IPS-NIHi7 (cell line): ENCODE measurements around the gene ENDOV.

Source experiments
- DNase-seq: peaks from one replicate; pipeline ENCODE4 v3.0.0; 2012; ENCODE audit warnings: mixed read lengths; ENCODE audit errors: extremely low spot score

ENDOV gene

GRCh38 chr17:80468242-80468641 is 53.3 kb downstream of the ENDOV start:
- DNase-seq: peak; percentile 82

GRCh38 chr17:80468781-80469493 is 54.0 kb downstream of the ENDOV start:
- no peak for DNase-seq

DNA sequence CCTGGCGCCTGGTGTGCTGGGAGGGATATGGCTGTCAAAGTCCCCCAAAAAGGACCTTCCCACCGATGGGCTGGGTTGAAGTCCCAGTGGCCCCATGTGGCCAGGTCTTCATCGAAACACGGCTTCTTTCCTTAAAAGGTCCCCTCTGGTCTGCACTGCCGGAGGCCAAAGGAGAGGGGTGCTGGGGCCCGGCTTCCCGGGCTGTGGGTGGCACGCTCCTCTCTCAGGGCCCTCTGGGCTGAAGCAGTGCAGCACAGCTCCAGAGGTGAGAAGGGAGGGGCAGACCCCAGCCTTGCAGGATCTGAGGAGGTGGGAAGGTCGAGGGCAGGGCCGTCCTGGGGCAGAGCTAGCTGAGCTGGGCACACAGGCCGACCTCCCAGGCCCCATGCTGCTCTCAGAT is 54.7 kb downstream of the ENDOV start:
- DNase-seq: no peak

- no peak for DNase-seq
Observed at GRCh38 chr17:80470603-80471002, 55.6 kb downstream of the ENDOV start.

DNA sequence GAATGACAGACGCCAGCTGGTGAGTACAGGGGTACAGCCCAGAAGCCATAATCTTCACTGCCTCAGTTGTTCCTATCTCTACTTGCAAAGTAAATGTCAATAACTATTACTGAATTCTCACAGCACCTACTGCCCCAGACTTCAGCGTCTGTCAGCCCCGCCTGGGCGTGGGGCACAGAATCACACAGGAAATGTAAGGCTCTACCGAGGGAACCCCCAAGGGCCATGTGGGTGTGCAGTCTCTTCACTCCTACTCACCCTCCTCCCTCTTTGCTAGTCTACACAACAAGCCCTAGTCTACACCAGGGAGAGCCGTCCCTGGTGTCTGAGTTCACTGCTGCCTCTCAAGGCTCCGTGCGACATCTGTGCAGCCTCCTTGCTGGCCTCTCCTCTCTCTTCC is 57.0 kb downstream of the ENDOV start:
- DNase-seq: no peak

GRCh38 chr17:80472996-80473395 is 58.0 kb downstream of the ENDOV start:
- DNase-seq: no peak

DNA sequence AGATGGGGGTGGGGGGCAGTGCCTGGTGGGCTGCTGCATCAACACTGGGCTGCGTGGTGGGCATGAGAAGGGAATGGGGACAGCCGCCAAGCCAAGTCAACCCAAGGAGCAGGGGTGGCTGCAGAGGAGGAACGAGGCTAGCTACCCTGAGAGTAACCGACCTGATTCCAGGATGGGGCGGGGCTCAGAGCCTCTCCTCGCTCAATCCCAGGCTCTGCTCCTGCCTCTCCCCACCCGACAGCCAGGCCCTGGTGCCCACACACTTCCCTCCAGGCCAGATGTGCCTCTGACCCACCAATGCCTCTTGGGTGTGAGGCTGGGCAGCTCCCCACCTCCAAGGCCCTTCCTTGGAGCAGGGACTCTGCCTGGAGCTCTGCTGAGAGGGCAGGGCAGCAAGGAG is 58.7 kb downstream of the ENDOV start:
- no peak for DNase-seq

- DNase-seq: no peak
Observed at GRCh38 chr17:80474231-80474960, 59.4 kb downstream of the ENDOV start.

DNA sequence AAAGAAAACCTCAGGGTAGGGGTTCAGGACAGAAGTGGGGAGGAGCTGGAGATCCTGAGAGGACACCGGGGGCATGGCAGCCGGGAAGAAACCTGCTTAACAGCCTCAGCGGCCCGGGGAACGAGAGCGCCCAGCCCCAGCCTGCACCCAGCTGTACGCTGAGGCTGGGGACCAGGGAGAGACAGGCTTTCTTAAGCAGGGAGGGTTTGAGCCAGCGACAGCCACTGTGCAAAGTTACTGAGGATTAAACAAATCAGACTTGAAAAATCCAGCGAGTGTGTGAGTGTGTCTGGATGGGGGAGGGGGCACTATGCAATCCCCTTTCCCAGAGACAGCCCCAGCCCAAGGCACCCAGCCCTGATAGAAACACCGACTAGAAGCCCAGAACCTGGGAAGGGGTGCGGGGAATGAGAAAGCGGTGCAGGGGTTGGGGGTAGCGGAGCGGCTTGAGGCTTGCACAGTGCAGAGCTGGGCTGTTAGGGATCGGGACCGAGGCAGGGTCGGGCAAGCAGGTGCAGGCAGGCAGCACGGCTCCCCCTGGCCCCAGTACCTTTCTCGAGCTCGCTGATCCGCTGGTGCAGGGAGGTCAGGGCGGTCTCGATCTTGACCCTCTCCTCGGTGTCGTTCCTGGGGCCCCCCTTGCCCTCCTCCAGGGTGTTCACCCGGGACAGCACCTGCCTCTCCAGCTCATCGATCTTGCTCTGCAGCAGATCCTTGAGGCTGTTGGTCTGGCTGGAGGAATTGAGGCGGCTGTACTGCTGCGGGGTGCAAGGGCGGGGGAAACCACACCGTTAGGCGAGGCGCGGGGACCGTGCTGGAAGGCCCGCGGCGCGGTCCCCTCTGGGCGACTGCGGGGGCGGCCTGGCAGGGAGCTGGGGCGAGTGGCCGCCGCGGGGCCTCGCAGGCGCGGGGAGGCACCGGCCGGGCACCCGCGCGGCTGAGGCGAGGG is 60.3 kb downstream of the ENDOV start:
- DNase-seq: no peak

DNA sequence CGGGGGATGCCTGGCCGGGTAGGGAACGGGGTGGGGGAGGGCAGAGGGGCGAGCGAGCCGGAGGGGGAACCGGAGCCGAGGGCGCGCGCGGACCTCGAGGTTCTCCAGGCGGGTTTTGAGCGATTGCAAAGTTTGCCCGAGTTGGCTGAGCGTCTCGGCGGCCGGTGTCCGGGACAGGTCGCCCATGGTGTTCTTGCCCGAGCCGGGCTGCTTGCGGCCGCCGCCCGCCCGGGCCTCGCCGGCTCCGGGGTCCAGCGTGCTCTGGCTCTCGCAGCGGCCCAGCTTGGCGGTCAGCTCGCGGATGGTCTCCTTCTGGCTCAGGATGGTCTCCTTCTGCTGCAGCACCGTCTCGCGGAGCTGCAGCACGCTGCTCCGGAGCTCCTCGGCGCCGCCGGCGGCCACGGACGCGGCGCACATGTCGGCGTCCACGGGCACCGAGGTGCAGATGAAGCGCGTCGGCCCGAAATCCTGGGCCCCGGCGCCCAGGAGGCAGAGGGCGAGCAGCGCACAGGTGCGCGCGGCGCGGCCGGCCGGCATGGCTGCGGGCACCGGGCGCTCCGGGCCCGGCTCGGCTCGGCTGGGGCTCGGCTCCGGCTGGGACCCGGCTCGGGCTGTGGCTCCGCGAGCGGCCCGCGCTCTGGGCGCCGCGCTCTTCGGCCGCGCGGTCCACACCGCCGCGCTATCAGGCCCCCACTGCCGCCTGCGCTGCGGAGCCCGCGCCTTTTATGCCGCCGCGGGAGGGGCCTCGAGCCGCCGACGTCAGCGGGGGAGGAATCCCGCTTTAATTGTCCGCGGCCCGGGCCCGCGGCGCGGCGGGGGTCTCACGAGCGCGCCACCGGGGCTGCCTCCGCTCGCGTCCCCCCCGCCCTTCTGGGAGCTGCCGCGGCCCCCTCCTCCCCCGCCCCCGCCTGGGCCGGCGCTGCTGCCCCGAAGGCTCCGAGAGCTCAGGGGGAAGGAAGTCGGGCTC is 61.2 kb downstream of the ENDOV start, which contains the start of gene NPTX1:
Gene NPTX1 (minus strand): TSS at position 698 of the 967 bp plus-strand sequence. CDS start 161 bp downstream, at position 537.
- peak; percentile 50 for DNase-seq

DNA sequence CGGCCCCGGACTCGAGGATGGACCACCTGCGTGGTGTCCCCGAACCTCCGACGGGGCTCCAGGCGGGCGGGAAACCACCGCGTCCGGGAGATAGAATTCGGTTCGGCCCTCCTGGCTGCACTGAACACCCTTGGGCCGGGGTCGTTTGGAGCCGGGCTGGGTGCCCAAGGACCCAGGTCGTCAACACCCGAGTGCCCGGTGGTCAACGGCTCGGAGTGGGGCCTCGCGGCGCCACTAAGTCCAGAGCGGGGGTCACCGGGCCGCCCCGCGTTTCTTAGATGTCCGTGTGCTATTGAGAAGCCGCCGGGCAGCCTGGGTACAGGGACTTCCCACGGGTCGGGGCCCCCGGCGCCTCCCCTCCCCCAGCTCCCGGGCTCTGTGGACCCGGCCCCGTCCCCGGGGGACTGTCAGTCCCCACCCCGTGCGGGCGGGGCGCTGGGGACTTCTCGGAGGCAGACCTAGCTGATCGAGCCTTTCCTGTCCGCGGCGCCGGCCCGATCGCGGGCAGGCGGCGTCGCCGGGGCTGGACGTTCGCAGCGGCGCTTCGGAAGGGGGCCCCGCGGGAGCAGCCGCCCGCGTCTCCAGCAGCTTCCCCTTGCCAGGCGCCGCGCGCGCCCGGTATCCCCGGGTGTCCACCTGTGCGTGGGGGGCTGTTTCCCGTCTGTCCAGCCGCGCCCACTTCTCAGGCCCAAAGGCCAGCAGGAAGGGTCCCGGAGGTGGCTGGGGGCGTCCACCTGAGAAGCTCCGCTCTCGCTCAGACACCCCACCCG is 62.1 kb downstream of the ENDOV start:
- DNase-seq: no peak

- DNase-seq: peak; percentile 80
Observed at GRCh38 chr17:80477647-80478478, 62.9 kb downstream of the ENDOV start.

- DNase-seq: no peak
Observed at GRCh38 chr17:80478487-80479245, 63.7 kb downstream of the ENDOV start.

GRCh38 chr17:80479246-80479566 is 64.2 kb downstream of the ENDOV start:
- DNase-seq: no peak

DNA sequence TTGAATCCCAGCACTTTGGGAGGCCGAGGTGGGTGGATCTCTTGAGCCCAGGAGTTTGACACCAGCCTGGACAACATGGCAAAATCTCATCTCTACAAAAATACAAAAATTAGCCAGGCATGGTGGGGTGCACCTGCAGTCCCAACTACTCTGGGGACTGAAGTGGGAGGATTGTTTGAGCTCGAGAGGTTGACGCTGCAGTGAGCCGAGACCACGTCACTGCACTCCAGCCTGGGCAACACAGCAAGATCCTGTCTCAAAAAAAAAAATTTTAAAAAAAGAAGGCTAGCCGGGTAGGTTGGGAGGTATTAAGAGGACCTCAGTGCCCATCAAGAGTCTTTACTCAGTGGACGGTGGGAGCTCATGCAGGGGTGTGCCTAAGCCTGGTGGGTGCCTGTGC is 65.3 kb downstream of the ENDOV start:
- no peak for DNase-seq

- no peak for DNase-seq
Observed at GRCh38 chr17:80481284-80482057, 66.5 kb downstream of the ENDOV start.

- DNase-seq: no peak
Observed at GRCh38 chr17:80482058-80482318, 67.0 kb downstream of the ENDOV start.
